IMR-90 (cell line): ENCODE data around the gene ZCCHC14.

ENCODE experiments used
- MAZ ChIP-seq: IDR thresholded peaks from 2 replicates; pipeline ENCODE4 v1.6.1; 2012; ENCODE audit warnings: low read depth, mild to moderate bottlenecking, low read length, improper control_type of control experiment, moderate library complexity, borderline replicate concordance
- MXI1 ChIP-seq: IDR thresholded peaks from 2 replicates; pipeline ENCODE4 v1.6.1; 2012; ENCODE audit warnings: low read depth, mild to moderate bottlenecking, low read length, moderate library complexity, borderline replicate concordance
- POLR2A ChIP-seq: IDR thresholded peaks from 2 replicates; pipeline ENCODE4 v1.6.1; 2012; ENCODE audit warnings: mild to moderate bottlenecking, low read depth, low read length
- RAD21 ChIP-seq: IDR thresholded peaks from 2 replicates; pipeline ENCODE4 v1.6.1; 2012; ENCODE audit warnings: low read length, improper control_type of control experiment
- TF ChIP-seq, protein P1 (sequence below): conservative IDR thresholded peaks from 2 replicates; pipeline ENCODE4 v1.5.1; 2012; ENCODE audit warnings: mild to moderate bottlenecking, low read depth, low read length, improper control_type of control experiment

DNA sequence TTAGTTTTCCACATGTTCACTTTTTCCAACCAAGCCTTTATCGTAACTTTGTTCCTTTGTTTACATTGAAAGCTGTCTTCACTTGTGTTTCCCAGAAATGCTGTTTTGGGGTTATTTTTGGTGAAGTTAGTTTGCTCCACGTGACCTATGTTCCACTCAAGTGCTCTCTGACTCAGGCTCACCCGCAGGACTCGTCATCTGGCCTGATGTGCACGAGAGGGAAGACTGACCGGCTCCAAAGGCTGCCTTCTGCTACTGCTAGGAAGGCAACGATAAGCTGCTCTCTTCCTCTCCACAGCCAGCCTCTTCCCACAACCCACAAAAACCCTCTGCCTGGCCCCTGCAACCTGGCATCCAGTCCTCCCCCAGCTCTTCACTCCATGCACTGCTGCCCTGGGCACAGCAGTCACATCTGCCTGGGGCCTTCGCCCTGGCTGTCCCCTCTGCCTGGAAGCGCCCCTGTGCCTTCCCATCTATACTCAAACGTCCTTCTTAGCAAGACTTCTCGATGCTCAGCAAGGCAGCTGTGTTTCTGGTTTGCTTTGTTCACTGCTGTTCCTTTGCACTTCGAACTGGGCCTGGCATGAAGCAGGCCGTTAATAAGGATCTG, 28.0 kb downstream of the ZCCHC14 start:
- TF ChIP-seq, protein P1, sequence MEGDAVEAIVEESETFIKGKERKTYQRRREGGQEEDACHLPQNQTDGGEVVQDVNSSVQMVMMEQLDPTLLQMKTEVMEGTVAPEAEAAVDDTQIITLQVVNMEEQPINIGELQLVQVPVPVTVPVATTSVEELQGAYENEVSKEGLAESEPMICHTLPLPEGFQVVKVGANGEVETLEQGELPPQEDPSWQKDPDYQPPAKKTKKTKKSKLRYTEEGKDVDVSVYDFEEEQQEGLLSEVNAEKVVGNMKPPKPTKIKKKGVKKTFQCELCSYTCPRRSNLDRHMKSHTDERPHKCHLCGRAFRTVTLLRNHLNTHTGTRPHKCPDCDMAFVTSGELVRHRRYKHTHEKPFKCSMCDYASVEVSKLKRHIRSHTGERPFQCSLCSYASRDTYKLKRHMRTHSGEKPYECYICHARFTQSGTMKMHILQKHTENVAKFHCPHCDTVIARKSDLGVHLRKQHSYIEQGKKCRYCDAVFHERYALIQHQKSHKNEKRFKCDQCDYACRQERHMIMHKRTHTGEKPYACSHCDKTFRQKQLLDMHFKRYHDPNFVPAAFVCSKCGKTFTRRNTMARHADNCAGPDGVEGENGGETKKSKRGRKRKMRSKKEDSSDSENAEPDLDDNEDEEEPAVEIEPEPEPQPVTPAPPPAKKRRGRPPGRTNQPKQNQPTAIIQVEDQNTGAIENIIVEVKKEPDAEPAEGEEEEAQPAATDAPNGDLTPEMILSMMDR: no peak
- TF ChIP-seq MXI1 (peak; percentile 18; the same call in 1 of the 2 replicates), RAD21 (no peak; the same call in 1 of the 2 replicates), POLR2A (peak; percentile 73), MAZ (no peak; the same call in 1 of the 2 replicates)
